PFSK-1 (cell line): Measurements from ENCODE around the gene ABCF2. TPM values are rescaled to one million over a fixed set of nuclear protein-coding genes. Genes with fewer than 3 reads are reported as not detected.

Experiments used
- FOXP2 ChIP-seq: optimal IDR thresholded peaks from 2 replicates; pipeline ENCODE3; 2011; ENCODE audit warnings: borderline replicate concordance, control low read depth, inconsistent platforms; ENCODE audit not compliant: insufficient read depth; ENCODE audit errors: extremely low read length, extremely low read depth
- POLR2AphosphoS5 ChIP-seq: IDR thresholded peaks from 2 replicates; pipeline ENCODE4 v1.6.1; 2012; ENCODE audit warnings: low read depth, mild to moderate bottlenecking, control low read depth, low read length, moderate library complexity
- REST ChIP-seq, 2 experiments: IDR thresholded peaks; 2 replicates each; pipeline versions ENCODE4 v1.6.1 to v1.8.0; 2011 to 2012; ENCODE audit warnings: low read depth in 2 of 2, low read length in 2 of 2, control low read depth in 1 of 2, inconsistent platforms in 1 of 2, mild to moderate bottlenecking in 1 of 2, moderate library complexity in 1 of 2; ENCODE audit not compliant: insufficient read depth in 1 of 2
- SIN3A ChIP-seq: IDR thresholded peaks from 2 replicates; pipeline ENCODE4 v1.6.1; 2012; ENCODE audit warnings: mild to moderate bottlenecking, low read length, moderate library complexity, borderline replicate concordance; ENCODE audit not compliant: insufficient read depth
- TAF1 ChIP-seq: IDR thresholded peaks from 2 replicates; pipeline ENCODE4 v1.6.1; 2012; ENCODE audit warnings: low read length, control low read depth, borderline replicate concordance; ENCODE audit not compliant: insufficient read depth
- polyA plus RNA-seq: library from polyadenylated mRNA; unstranded; fragments of >200 nt; gene quantifications from one replicate; pipeline ENCODE4 v1.2.1, GENCODE V29; 2012; ENCODE audit warnings: low read depth, missing spikeins; ENCODE audit not compliant: insufficient read length

The ABCF2 gene
- 71.1 TPM for polyA plus RNA-seq

- TF ChIP-seq REST (IDR thresholded peaks at IDR 0.05; ENCODE audit: insufficient read depth in 1 of 2, low read depth in 2 of 2, low read length in 2 of 2): no peak
- peak; percentile 70; the same call in 1 of the 2 replicates for TF ChIP-seq POLR2AphosphoS5
- 0 out of 2 replicates have a peak, but pooled peaks have one; percentile 24 for TF ChIP-seq SIN3A
- TF ChIP-seq FOXP2: peak; percentile 24
- TF ChIP-seq TAF1: peak; percentile 52; the same call in 1 of the 2 replicates
Measured at GRCh38 chr7:151226875-151227782, at the start of gene ABCF2. ABCF2 (minus strand) TSS chr7:151227205; CDS start chr7:151226458, 747 bp downstream.

- TF ChIP-seq TAF1 (no peak), SIN3A (no peak), POLR2AphosphoS5 (no peak), REST (IDR thresholded peaks at IDR 0.05; ENCODE audit: insufficient read depth in 1 of 2, low read depth in 2 of 2, low read length in 2 of 2) (no peak), FOXP2 (no peak)
Measured at GRCh38 chr7:151275813-151276577, 49.0 kb upstream of the ABCF2 start.

GRCh38 chr7:151274936-151275812 is 48.2 kb upstream of the ABCF2 start:
- TF ChIP-seq REST (IDR thresholded peaks at IDR 0.05; ENCODE audit: insufficient read depth in 1 of 2, low read depth in 2 of 2, low read length in 2 of 2) (no peak), POLR2AphosphoS5 (no peak), FOXP2 (no peak), SIN3A (no peak), TAF1 (no peak)

GRCh38 chr7:151274396-151274795 is 47.4 kb upstream of the ABCF2 start:
- TF ChIP-seq SIN3A (no peak), POLR2AphosphoS5 (no peak), REST (IDR thresholded peaks at IDR 0.05; ENCODE audit: insufficient read depth in 1 of 2, low read depth in 2 of 2, low read length in 2 of 2) (no peak), FOXP2 (no peak), TAF1 (no peak)
